HG03066 (cell line): ENCODE results near the gene CPSF3.

Experiments used
- ATAC-seq: cut with Tn5 transposase; IDR thresholded peaks from one replicate; pipeline ENCODE4 v1.9.1; 2021; ENCODE audit warnings: low read depth; ENCODE audit not compliant: unreplicated experiment

The CPSF3 gene

GRCh38 chr2:9462886-9463697 is 39.6 kb downstream of the CPSF3 start:
- no peak for ATAC-seq

GRCh38 chr2:9463698-9464034 is 40.2 kb downstream of the CPSF3 start:
- no peak for ATAC-seq

- ATAC-seq: no peak
These were observed 41.7 kb downstream of the CPSF3 start for GRCh38 chr2:9465170-9465569.

- ATAC-seq: no peak
These were observed 42.8 kb downstream of the CPSF3 start for GRCh38 chr2:9466147-9466683.

- ATAC-seq: no peak
These were observed 44.2 kb downstream of the CPSF3 start for GRCh38 chr2:9467687-9468086.

- ATAC-seq: no peak
These were observed 47.8 kb downstream of the CPSF3 start for GRCh38 chr2:9471206-9471605.

GRCh38 chr2:9472511-9472910 is 49.1 kb downstream of the CPSF3 start:
- ATAC-seq: no peak

GRCh38 chr2:9473308-9473984 is 50.0 kb downstream of the CPSF3 start:
- ATAC-seq: peak; percentile 2

GRCh38 chr2:9473985-9474360 is 50.5 kb downstream of the CPSF3 start:
- peak; percentile 34 for ATAC-seq

- peak; percentile 69 for ATAC-seq
These were observed 51.1 kb downstream of the CPSF3 start, which contains the start of gene IAH1 for GRCh38 chr2:9474361-9475057. IAH1 (plus strand) TSS chr2:9474551; CDS start chr2:9474567, 16 bp downstream.

- no peak for ATAC-seq
These were observed 54.5 kb downstream of the CPSF3 start for GRCh38 chr2:9477914-9478313.

- no peak for ATAC-seq
These were observed 55.1 kb downstream of the CPSF3 start for GRCh38 chr2:9478526-9478925.

GRCh38 chr2:9480157-9480556 is 56.7 kb downstream of the CPSF3 start:
- no peak for ATAC-seq

GRCh38 chr2:9483107-9483506 is 59.7 kb downstream of the CPSF3 start:
- no peak for ATAC-seq

- ATAC-seq: no peak
These were observed 61.1 kb downstream of the CPSF3 start for GRCh38 chr2:9484533-9484932.

- no peak for ATAC-seq
These were observed 65.4 kb downstream of the CPSF3 start for GRCh38 chr2:9488583-9489547.

GRCh38 chr2:9490789-9491188 is 67.3 kb downstream of the CPSF3 start:
- no peak for ATAC-seq

GRCh38 chr2:9492927-9493326 is 69.5 kb downstream of the CPSF3 start:
- ATAC-seq: no peak

- ATAC-seq: no peak
These were observed 70.0 kb downstream of the CPSF3 start for GRCh38 chr2:9493478-9493877.

GRCh38 chr2:9494081-9494480 is 70.6 kb downstream of the CPSF3 start:
- ATAC-seq: no peak
